Measurements from ENCODE around the gene MRM1.
A peak's percentile ranks its signal among the peaks of the same experiment; 100 is the strongest.

Gene MRM1, protein sequence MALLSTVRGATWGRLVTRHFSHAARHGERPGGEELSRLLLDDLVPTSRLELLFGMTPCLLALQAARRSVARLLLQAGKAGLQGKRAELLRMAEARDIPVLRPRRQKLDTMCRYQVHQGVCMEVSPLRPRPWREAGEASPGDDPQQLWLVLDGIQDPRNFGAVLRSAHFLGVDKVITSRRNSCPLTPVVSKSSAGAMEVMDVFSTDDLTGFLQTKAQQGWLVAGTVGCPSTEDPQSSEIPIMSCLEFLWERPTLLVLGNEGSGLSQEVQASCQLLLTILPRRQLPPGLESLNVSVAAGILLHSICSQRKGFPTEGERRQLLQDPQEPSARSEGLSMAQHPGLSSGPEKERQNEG

DNA sequence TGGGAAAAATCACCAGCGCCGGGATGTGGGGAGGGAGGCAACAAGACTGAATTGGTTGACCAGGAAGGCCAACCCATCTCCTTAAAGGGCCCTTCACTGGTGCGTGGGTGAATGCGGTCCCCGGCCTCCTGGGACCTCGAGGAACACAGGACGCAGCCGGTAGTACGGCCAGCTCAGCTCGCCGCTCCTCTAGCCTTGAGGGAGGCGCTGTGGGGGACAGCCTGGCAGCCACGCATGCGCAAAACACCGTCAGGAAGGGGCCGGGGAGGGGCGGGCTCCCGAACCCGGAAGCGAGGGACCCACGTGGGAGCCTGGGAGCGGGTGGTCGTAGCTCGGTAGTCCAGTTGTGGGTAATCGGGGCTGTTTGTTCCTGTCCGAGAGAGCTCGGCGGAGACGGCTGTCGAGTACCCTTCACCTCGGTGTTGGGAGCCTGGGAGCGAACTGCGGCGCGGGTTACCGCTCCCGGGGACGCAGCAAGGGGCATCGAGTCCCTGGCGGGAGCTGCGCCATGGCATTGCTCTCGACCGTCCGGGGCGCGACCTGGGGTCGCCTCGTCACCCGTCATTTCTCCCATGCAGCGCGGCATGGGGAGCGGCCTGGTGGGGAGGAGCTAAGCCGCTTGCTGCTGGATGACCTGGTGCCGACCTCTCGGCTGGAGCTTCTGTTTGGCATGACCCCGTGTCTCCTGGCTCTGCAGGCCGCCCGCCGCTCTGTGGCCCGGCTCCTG lies at the start of gene MRM1:
Gene MRM1, plus strand, starts transcription at position 281 of the 727 bp plus-strand sequence. Its CDS starts 228 bp downstream, at position 509.
- peaks cover 13% of the 10 kb centered on the region for H3K36me3 Mint-ChIP-seq
- peak within 1 kb of the TSS; percentile 94 for H3K4me3 Mint-ChIP-seq
- no peaks in the 10 kb centered on the region for H3K9me3 Mint-ChIP-seq (ENCODE audit: low read depth)
- H3K4me1 Mint-ChIP-seq (ENCODE audit: low read depth), result peaks cover 37% of the 10 kb centered on the region
- H3K27ac Mint-ChIP-seq, result peak within 1 kb of the TSS; percentile 90
- H3K27me3 Mint-ChIP-seq, result no peaks in the 10 kb centered on the region

DNA sequence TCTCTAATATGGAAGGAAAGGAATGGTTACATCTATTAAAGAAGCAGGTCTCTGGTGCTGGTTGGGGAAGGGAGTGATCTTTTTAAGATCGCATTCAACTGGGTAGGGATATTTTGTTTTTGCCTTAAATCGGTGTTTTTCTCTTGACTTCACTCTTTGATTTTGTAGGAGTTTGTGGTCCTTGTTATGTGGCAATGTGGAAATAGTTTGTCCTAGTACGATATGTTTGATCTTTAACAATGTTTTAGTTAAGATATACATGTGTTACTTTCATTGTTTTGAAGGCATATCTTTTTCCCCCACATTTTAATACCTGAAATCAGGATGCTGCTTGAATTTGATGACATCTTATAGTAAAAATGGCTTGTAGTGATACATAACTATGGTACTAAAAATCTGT lies 47.9 kb upstream of the MRM1 start:
- Mint-ChIP-seq H3K9me3 (ENCODE audit: low read depth) (no peaks in the 10 kb centered on the region), H3K4me1 (ENCODE audit: low read depth) (peaks cover 68% of the 10 kb centered on the region), H3K4me3 (peak overlapping the region; percentile 74), H3K27ac (peak overlapping the region; percentile 69), H3K27me3 (no peaks in the 10 kb centered on the region), H3K36me3 (peaks cover 13% of the 10 kb centered on the region)

DNA sequence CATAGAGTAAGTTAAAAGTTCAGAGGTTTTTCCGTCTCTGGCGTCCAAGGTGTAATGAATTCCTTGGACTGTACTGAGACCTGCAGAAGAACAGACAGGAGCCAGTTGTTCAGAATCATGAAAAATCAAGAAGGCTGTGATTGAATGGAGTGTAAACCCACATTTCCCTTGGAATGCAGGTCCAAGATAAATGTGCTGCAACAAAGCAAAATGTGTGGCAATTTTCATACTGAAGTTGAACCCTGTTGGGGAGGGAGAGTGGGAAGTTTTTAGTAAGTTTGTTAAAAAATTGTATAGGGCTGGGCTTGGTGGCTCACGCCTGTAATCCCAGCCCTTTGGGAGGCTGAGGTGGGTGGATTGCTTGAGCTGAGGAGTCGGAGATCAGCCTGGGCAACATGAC lies 35.3 kb upstream of the MRM1 start:
- peaks cover 3% of the 10 kb centered on the region for H3K36me3 Mint-ChIP-seq
- H3K4me1 Mint-ChIP-seq (ENCODE audit: low read depth), result peaks cover 32% of the 10 kb centered on the region
- no peaks in the 10 kb centered on the region for H3K27me3 Mint-ChIP-seq
- no peak overlapping the region for H3K4me3 Mint-ChIP-seq
- no peaks in the 10 kb centered on the region for H3K9me3 Mint-ChIP-seq (ENCODE audit: low read depth)
- H3K27ac Mint-ChIP-seq, result peak overlapping the region; percentile 19

DNA sequence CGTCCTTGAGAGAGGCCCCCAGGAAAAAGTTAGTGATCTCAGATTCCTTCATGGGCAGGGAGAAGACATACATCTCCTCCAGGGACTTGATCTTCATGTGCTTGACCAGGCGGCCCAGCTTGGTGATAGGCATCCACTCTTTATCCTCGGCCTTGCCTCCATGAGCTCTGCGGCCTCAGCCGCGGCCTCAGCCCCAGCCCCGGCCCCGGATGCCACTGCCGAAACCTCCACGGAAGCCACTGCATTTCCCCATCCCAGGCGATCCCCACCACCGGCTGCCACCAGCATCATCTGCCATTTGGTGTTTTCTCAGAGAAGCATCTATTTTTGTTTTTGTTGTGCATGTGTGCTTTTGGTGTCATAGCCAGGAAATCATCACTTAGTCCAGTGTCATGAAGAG lies 26.4 kb upstream of the MRM1 start:
- H3K4me3 Mint-ChIP-seq, result no peak overlapping the region
- H3K36me3 Mint-ChIP-seq, result peaks cover 2% of the 10 kb centered on the region
- H3K27me3 Mint-ChIP-seq, result no peaks in the 10 kb centered on the region
- H3K4me1 Mint-ChIP-seq (ENCODE audit: low read depth), result peaks cover 31% of the 10 kb centered on the region
- no peaks in the 10 kb centered on the region for H3K9me3 Mint-ChIP-seq (ENCODE audit: low read depth)
- H3K27ac Mint-ChIP-seq, result no peak overlapping the region

DNA sequence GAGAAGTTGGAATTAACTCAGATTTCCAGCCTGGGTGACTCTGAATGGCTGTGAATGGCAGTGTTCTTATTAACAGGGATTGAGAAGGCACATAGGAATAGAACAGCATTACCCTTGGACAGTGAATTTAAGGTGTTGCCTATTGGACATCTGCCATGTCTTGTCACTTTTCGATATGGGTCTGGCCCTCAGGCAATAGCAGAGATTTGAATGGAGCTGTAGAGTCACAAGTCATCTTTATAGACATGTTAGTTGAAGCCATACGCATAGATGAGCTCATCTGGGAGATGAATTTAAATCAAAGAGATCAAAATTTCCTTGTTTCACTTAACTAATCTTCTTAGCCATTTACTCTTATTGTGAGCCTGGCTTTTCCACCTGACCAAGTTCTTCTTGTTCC lies 24.6 kb upstream of the MRM1 start:
- Mint-ChIP-seq H3K4me1 (ENCODE audit: low read depth) (peaks cover 31% of the 10 kb centered on the region), H3K36me3 (peaks cover 2% of the 10 kb centered on the region), H3K4me3 (no peak overlapping the region), H3K27ac (peak overlapping the region; percentile 24), H3K9me3 (ENCODE audit: low read depth) (no peaks in the 10 kb centered on the region), H3K27me3 (no peaks in the 10 kb centered on the region)

DNA sequence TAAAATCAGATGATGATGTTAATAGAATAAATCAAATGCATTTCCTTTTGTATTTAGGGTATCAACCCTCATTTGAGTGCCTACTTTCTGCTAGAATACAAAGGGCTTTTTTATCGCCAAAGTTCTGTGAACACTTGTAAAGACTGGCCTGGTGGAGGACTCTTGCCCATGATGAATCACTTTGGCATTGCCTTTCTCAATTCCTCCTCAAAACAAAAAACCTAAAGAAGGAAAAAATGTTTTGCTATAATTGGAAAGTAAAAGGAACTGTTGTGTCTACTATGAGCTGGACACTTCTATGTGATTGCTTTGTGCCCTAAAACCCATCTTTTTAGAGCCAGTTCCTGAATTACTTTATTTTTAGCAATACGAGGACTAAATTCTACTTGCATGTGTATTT lies 22.7 kb upstream of the MRM1 start:
- peak overlapping the region; percentile 29 for H3K27ac Mint-ChIP-seq
- H3K36me3 Mint-ChIP-seq, result peaks cover 2% of the 10 kb centered on the region
- no peak overlapping the region for H3K4me3 Mint-ChIP-seq
- H3K4me1 Mint-ChIP-seq (ENCODE audit: low read depth), result peaks cover 19% of the 10 kb centered on the region
- H3K27me3 Mint-ChIP-seq, result no peaks in the 10 kb centered on the region
- no peaks in the 10 kb centered on the region for H3K9me3 Mint-ChIP-seq (ENCODE audit: low read depth)

DNA sequence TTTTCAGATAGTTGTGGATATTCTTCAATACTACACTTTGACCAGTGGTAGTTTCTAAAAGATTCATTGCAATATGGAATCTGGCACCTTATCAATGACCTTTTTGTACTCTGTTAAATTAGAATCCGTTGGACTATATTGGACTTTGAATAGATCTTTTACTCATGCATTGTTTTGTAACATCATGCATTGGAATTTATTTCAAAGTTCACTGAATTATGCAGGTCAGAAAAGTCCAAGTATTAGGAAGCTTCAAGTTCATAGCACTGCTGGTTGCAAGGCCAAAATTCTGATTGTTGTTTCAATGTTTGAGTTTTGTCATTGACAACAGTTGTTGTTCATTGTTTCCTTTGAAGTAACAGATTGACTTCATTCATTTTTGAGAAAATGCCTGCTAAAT lies 17.6 kb upstream of the MRM1 start:
- H3K36me3 Mint-ChIP-seq, result peaks cover 2% of the 10 kb centered on the region
- H3K4me3 Mint-ChIP-seq, result no peak overlapping the region
- no peak overlapping the region for H3K27ac Mint-ChIP-seq
- no peaks in the 10 kb centered on the region for H3K9me3 Mint-ChIP-seq (ENCODE audit: low read depth)
- H3K4me1 Mint-ChIP-seq (ENCODE audit: low read depth), result peaks cover 2% of the 10 kb centered on the region
- no peaks in the 10 kb centered on the region for H3K27me3 Mint-ChIP-seq

DNA sequence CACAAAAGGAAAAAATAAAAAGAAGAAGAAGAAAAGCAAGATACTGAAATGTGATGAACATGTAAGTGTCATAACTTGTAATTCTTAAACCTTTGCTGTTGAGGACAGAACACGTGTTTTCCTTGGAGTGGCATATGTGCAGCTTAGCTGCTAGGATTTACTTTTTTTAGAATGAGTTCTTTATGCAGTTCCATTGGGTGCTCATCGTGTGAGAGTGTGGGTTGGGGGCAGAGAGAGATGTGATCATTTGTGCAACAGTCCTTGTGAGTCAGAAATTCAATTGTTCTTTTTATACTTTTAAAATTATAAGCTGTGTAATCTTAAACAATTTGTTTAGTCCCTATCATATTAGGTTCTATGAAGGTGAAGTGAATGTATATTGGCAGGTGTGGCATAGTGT lies 15.2 kb upstream of the MRM1 start:
- no peaks in the 10 kb centered on the region for H3K36me3 Mint-ChIP-seq
- no peaks in the 10 kb centered on the region for H3K27me3 Mint-ChIP-seq
- peak overlapping the region; percentile 70 for H3K27ac Mint-ChIP-seq

DNA sequence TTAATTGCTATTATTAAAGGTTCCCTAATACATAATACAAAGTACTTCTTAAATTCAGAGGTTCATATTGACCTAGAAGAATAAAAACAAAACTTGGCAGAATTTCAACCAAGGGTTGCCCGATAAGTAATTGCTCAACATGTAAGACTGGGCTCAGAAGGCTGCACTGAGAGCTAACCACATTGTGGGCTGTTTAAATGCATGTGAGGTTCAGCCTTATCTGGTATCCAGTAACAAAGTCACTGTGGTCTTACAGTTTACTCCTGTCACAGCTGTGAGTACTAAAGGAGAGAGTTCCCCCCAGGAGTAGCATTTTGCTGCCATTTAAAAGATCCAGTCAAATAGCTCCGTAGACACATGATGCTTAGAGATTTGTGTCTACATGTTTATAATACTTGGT lies 11.3 kb upstream of the MRM1 start:
- Mint-ChIP-seq H3K9me3 (ENCODE audit: low read depth) (no peaks in the 10 kb centered on the region), H3K27ac (peak overlapping the region; percentile 43), H3K36me3 (peaks cover 4% of the 10 kb centered on the region), H3K27me3 (no peaks in the 10 kb centered on the region), H3K4me1 (ENCODE audit: low read depth) (peaks cover 34% of the 10 kb centered on the region), H3K4me3 (no peak overlapping the region)

More for the DNA sequence above, 15.2 kb upstream of the MRM1 start:
- Mint-ChIP-seq H3K4me3 (no peak overlapping the region), H3K9me3 (ENCODE audit: low read depth) (no peaks in the 10 kb centered on the region), H3K4me1 (ENCODE audit: low read depth) (peaks cover 17% of the 10 kb centered on the region)

DNA sequence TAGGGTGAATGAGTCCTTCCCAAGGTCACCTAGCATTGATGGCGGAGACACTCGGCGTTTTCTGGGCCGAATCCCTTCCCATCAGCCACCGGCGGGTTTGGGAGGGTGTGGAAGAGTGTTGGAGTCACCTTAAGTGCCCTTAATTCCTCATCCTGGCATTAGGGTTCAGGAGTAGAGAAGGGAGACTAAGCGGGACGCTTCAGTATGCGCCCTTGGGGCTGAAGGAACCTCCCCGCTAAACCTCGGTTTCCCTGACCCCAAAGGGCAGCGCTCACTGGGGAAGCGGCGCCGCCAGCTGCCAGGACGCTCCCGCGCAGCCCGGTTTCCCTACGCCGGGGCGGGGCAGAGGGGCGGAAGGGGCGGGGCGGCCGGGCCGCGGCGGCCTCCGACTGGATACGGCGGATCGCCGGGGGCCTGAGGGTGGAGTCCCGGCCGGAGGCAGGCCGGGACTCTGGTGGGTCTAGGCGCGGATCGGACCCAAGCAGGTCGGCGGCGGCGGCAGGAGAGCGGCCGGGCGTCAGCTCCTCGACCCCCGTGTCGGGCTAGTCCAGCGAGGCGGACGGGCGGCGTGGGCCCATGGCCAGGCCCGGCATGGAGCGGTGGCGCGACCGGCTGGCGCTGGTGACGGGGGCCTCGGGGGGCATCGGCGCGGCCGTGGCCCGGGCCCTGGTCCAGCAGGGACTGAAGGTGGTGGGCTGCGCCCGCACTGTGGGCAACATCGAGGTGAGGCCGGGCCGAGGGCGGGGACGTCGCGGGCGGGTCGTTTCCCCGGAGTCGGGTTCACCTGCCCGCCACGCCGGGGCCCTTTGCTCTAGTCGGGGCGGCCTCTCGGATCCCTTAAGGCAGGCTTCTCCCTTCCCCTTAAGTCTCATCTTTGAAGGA lies 9.7 kb upstream of the MRM1 start, which contains the start of gene DHRS11:
Gene DHRS11, plus strand, starts transcription at position 446 of the 882 bp plus-strand sequence. Its CDS starts 131 bp downstream, at position 577.
- no peaks in the 10 kb centered on the region for H3K9me3 Mint-ChIP-seq (ENCODE audit: low read depth)
- H3K27me3 Mint-ChIP-seq, result no peaks in the 10 kb centered on the region
- H3K4me3 Mint-ChIP-seq, result peak within 1 kb of the TSS; percentile 80
- H3K4me1 Mint-ChIP-seq (ENCODE audit: low read depth), result peaks cover 32% of the 10 kb centered on the region
- peak within 1 kb of the TSS; percentile 78 for H3K27ac Mint-ChIP-seq
- H3K36me3 Mint-ChIP-seq, result peaks cover 8% of the 10 kb centered on the region

DNA sequence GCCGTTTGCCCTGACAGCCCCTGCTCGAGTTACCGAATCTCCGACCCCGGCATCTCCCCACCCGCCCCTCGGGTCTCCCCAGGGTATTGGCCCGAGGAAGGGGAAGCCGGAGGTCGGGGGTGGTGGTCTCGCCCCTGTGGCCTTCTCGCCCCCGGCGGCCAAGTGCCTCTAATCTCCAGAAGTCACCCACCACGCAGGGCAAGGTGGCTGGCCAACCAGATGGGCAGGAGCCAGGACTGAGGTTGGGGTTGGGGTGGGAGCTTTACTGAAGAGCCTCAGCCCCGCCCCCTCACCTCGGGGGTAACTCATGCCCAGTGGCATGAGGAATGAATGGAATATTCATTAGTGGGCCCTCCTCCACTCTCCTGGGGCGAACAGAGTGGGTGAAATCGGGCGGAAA lies 9.1 kb upstream of the MRM1 start:
- peaks cover 32% of the 10 kb centered on the region for H3K4me1 Mint-ChIP-seq (ENCODE audit: low read depth)
- H3K27ac Mint-ChIP-seq, result no peak overlapping the region
- peaks cover 11% of the 10 kb centered on the region for H3K36me3 Mint-ChIP-seq
- no peaks in the 10 kb centered on the region for H3K27me3 Mint-ChIP-seq
- H3K4me3 Mint-ChIP-seq, result peak overlapping the region; percentile 79
- no peaks in the 10 kb centered on the region for H3K9me3 Mint-ChIP-seq (ENCODE audit: low read depth)

DNA sequence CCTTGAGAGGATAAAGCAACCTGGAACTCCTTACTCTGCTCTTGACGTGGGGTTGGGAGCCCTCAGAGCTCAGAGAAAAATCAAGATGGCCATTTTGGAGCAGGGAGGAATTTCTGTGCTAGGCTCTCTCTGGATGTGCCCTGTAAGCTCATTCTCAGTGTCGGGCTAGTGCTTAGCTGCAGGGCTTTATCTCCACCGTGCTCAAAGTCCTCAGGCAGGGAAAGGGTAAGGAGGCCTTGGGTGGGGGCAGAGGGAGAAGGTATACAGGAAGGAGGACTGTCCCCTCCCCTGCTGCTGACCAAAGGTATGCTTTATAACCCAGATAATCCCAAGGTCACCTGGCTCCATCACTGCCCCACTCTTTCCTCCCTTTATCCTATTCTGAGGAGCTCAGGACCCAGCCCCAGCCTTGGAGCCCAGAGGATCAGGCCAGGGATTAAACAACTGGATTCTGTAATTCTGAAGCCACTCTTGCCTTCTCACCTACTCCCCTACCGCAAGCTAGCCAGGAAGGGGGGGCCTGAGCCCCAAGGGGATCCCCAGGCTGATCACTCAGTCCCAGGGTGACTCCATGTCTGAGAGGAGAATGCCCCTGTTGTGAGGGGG lies 8.6 kb upstream of the MRM1 start:
- peaks cover 13% of the 10 kb centered on the region for H3K36me3 Mint-ChIP-seq
- H3K4me1 Mint-ChIP-seq (ENCODE audit: low read depth), result peaks cover 32% of the 10 kb centered on the region
- H3K9me3 Mint-ChIP-seq (ENCODE audit: low read depth), result no peaks in the 10 kb centered on the region
- no peak overlapping the region for H3K27ac Mint-ChIP-seq
- H3K27me3 Mint-ChIP-seq, result no peaks in the 10 kb centered on the region
- H3K4me3 Mint-ChIP-seq, result peak overlapping the region; percentile 79

DNA sequence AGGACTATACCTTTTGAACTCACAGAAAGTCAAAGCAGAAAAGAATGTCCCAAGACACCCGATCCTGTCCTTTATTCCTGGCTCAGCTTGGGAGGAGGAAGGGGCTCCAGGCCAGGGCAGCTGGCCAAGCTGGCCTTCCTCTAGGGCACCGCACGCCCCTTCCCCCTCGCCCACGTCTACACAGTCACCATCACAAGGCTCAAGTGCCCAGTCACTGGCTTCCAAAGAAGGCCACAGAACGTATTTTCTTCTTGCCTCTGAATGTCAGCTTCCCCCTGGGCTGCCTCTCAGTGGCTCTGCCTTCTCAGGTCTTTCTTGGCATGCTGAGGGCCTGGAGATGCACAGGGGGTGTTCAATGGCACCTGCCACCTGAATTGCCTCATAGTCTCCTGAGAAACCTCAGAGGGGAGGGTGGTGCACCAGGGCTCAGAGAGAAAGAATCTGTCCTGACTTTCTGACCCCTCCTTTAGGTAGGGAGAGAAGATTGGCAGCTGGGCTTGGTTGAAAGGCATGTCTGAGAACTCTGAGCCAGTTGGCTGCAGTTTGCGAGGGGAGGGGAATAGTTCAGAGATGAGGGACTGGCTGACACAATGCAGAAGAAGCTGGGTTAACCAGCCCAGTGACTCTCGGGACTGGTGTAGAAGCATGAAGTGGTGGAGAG lies 7.6 kb upstream of the MRM1 start:
- Mint-ChIP-seq H3K4me1 (ENCODE audit: low read depth) (peaks cover 32% of the 10 kb centered on the region), H3K27ac (no peak overlapping the region), H3K4me3 (no peak overlapping the region), H3K27me3 (no peaks in the 10 kb centered on the region), H3K9me3 (ENCODE audit: low read depth) (no peaks in the 10 kb centered on the region), H3K36me3 (peaks cover 13% of the 10 kb centered on the region)

All from activated naive CD8-positive, alpha-beta T cell (primary cell).